Sigmoid colon (tissue), 7 donors: ENCODE data around the gene ARHGAP9. TPM values are rescaled to one million over a fixed set of nuclear protein-coding genes. Genes with fewer than 3 reads are reported as not detected.
A peak's percentile ranks its signal among the peaks of the same experiment; 100 is the strongest.

Source experiments
- DNase-seq: peaks from one replicate; pipeline ENCODE4 v3.0.0-alpha.2; 2019
- H3K27ac ChIP-seq, 4 donors: fragments of 200-600 bp; sonication (generic); one replicate each; pipeline ENCODE4 v1.5.1; 2016 to 2019; ENCODE audit warnings: mild to moderate bottlenecking in 1 of 4
- H3K27me3 ChIP-seq, 3 donors: fragments of 200-600 bp; sonication (generic); one replicate each; pipeline ENCODE4 v1.5.1; 2019; ENCODE audit warnings: mild to moderate bottlenecking in 1 of 3
- H3K36me3 ChIP-seq, 4 donors: fragments of 200-600 bp; sonication (generic); one replicate each; pipeline ENCODE4 v1.5.1; 2016 to 2019
- H3K4me1 ChIP-seq, 4 donors: fragments of 200-600 bp; sonication (generic); one replicate each; pipeline ENCODE4 v1.5.1; 2017 to 2019
- H3K4me3 ChIP-seq, 4 donors: fragments of 200-600 bp; sonication (generic); one replicate each; pipeline ENCODE4 v1.5.1; 2017 to 2019; ENCODE audit warnings: mild to moderate bottlenecking in 2 of 4, moderate library complexity in 1 of 4
- H3K9me3 ChIP-seq, 4 donors: fragments of 200-600 bp in 3 of 4; sonication (generic) in 3 of 4; one replicate each; pipeline versions ENCODE4 v1.5.1 to v1.6.1; 2013 to 2019
- CTCF ChIP-seq, 4 experiments: fragments of 450-650 bp in 3 of 4; fragments of 200-600 bp in 1 of 4; IDR thresholded peaks; one replicate each; pipeline ENCODE4 v1.5.1; 2016 to 2019; ENCODE audit warnings: antibody characterized with exemption in 4 of 4, mild to moderate bottlenecking in 3 of 4, moderate library complexity in 2 of 4
- EP300 ChIP-seq, 4 donors: sonication (generic); formaldehyde crosslinking; IDR thresholded peaks; one replicate each; pipeline ENCODE4 v1.6.1; 2017; ENCODE audit warnings: antibody characterized with exemption in 4 of 4
- POLR2A ChIP-seq, 2 donors: fragments of 450-650 bp; IDR thresholded peaks; one replicate each; pipeline ENCODE4 v1.6.1; 2016; ENCODE audit warnings: antibody characterized with exemption in 2 of 2, mild to moderate bottlenecking in 2 of 2, moderate library complexity in 2 of 2
- POLR2AphosphoS5 ChIP-seq, 4 donors: sonication (generic); formaldehyde crosslinking; IDR thresholded peaks; one replicate each; pipeline ENCODE4 v1.6.1; 2017; ENCODE audit warnings: antibody characterized with exemption in 4 of 4
- WGBS, 2 donors: extraction: QIAGEN DNeasy Blood & Tissue Kit; methylation state at CpG; one replicate each; pipeline ENCODE4 v1.1.7; 2013; 5-methylcytosine and 5-hydroxymethylcytosine counted together
- intact Hi-C: fragments of 100-400 bp; cut with DNase I; formaldehyde crosslinking; loops from one replicate; pipeline ENCODE4 v1.15.1; 2023
- polyA plus RNA-seq, 3 donors: library from polyadenylated mRNA; stranded (reverse); fragments of 200-250 nt; gene quantifications; one replicate each; pipeline ENCODE4 v1.2.3, GENCODE V29; 2013
- total RNA-seq, 4 donors: library from RNA; depleted of rRNA; stranded (reverse); fragments of >200 nt; gene quantifications; one replicate each; pipeline ENCODE4 v1.1.0, GENCODE V29; 2016
- donor health status: healthy with polysubstance abuse.
- donor health status: Bipolar disorder and iron deficiency.
- donor health status: healthy.

ARHGAP9 gene
- total RNA-seq (10 to 100 TPM in 1 of 4 donors, 1 to 10 TPM in 3; 4.3 to 16.3 (median 6.8) TPM), polyA plus RNA-seq (10 to 100 TPM in 1 of 3 donors, 1 to 10 TPM in 2; 4.9 to 54.7 (median 6.6) TPM)

- intact Hi-C loops: no loop called here
- H3K27me3 ChIP-seq: peaks cover 27 to 43% (median 36%) of the 10 kb centered on the region in 3 donors
- WGBS, 2 donors: 45 to 65% methylated on average over 6 of the region's 6 CpGs
- no peaks in the 10 kb centered on the region for H3K36me3 ChIP-seq
- H3K4me1 ChIP-seq: peaks cover 0 to 20% (median 17%) of the 10 kb centered on the region in 4 donors
- H3K9me3 ChIP-seq: no peaks in the 10 kb centered on the region
- no peak for DNase-seq
- H3K4me3 ChIP-seq: no peak within 1 kb of the TSS
- TF ChIP-seq POLR2AphosphoS5 (IDR thresholded peaks at IDR 0.05) (no peak), POLR2A (IDR thresholded peaks at IDR 0.05) (no peak), CTCF (IDR thresholded peaks at IDR 0.05) (no peak)
- H3K27ac ChIP-seq: peak within 1 kb of the TSS in 2 of 4 donors; percentile 43 to 59
Measured at GRCh38 chr12:57479376-57480115, at the start of gene ARHGAP9. Gene ARHGAP9 (minus strand): TSS chr12:57479866. CDS start chr12:57479406, 460 bp downstream.

GRCh38 chr12:57528831-57529555 lies 49.3 kb upstream of the ARHGAP9 start:
- TF ChIP-seq POLR2AphosphoS5 (IDR thresholded peaks at IDR 0.05) (no peak), EP300 (IDR thresholded peaks at IDR 0.05) (no peak), CTCF (IDR thresholded peaks at IDR 0.05) (no peak), POLR2A (IDR thresholded peaks at IDR 0.05) (no peak)
- 72 to 86% methylated on average over 10 of the region's 10 CpGs for WGBS, 2 donors
- Histone ChIP-seq H3K4me1 (peaks cover 0 to 24% (median 19%) of the 10 kb centered on the region in 4 donors), H3K9me3 (no peaks in the 10 kb centered on the region), H3K27ac (peak overlapping the region in 1 of 4 donors; percentile 23), H3K36me3 (peaks cover 53 to 100% (median 82%) of the 10 kb centered on the region in 4 donors), H3K27me3 (no peaks in the 10 kb centered on the region), H3K4me3 (no peak overlapping the region)
- intact Hi-C loops: no loop called here
- DNase-seq: no peak

- no peak for DNase-seq
- intact Hi-C loops: no loop called here
- Histone ChIP-seq H3K9me3 (no peaks in the 10 kb centered on the region), H3K27ac (no peak overlapping the region), H3K27me3 (no peaks in the 10 kb centered on the region), H3K36me3 (peaks cover 49 to 94% (median 76%) of the 10 kb centered on the region in 4 donors), H3K4me1 (peaks cover 0 to 31% (median 27%) of the 10 kb centered on the region in 4 donors), H3K4me3 (no peak overlapping the region)
- WGBS, 2 donors: 89 to 90% methylated on average over 12 of the region's 12 CpGs
- no peak for TF ChIP-seq POLR2A (IDR thresholded peaks at IDR 0.05)
- TF ChIP-seq CTCF (IDR thresholded peaks at IDR 0.05): no peak
- TF ChIP-seq POLR2AphosphoS5 (IDR thresholded peaks at IDR 0.05): no peak
- no peak for TF ChIP-seq EP300 (IDR thresholded peaks at IDR 0.05)
Measured at GRCh38 chr12:57528176-57528575, 48.5 kb upstream of the ARHGAP9 start.

- H3K27ac ChIP-seq: no peak overlapping the region
- 83 to 85% methylated on average over 5 of the region's 5 CpGs for WGBS, 2 donors
- no peak for DNase-seq
- TF ChIP-seq CTCF (IDR thresholded peaks at IDR 0.05): no peak
- no peak for TF ChIP-seq POLR2A (IDR thresholded peaks at IDR 0.05)
- TF ChIP-seq EP300 (IDR thresholded peaks at IDR 0.05): no peak
- TF ChIP-seq POLR2AphosphoS5 (IDR thresholded peaks at IDR 0.05): no peak
- H3K36me3 ChIP-seq: peaks cover 40 to 84% (median 67%) of the 10 kb centered on the region in 4 donors
- peaks cover 0 to 33% (median 28%) of the 10 kb centered on the region in 4 donors for H3K4me1 ChIP-seq
- H3K4me3 ChIP-seq: no peak overlapping the region
- H3K9me3 ChIP-seq: no peaks in the 10 kb centered on the region
- intact Hi-C loops: no loop called here
- no peaks in the 10 kb centered on the region for H3K27me3 ChIP-seq
Measured at GRCh38 chr12:57527184-57527583, 47.5 kb upstream of the ARHGAP9 start.
